A549 (cell line): ENCODE data around the gene SMARCAL1. TPM values are rescaled to one million over a fixed set of nuclear protein-coding genes. Genes with fewer than 3 reads are reported as not detected.

Experiments
- ATAC-seq, 2 experiments: fragments of 200-7000 bp in 1 of 2; fragments of >200 bp in 1 of 2; cut with Nextera tagmentation in 1 of 2; cut with Tn5 transposase in 1 of 2; 3 replicates each; pipeline versions ENCODE4 v1.8.0 to v1.9.1; 2018 to 2020; ENCODE audit warnings: mild to moderate bottlenecking in 1 of 2, moderate library complexity in 1 of 2
- CTCF ChIA-PET: fragments of 300-600 bp; sonication (Branson Sonifier 250); formaldehyde crosslinking; extraction: SDS; loops from one replicate; lab custom pipeline; 2021; ENCODE audit warnings: antibody characterized with exemption, inconsistent platforms; lab: Yijun Ruan, JAX
- POLR2A ChIA-PET: fragments of 350-600 bp; formaldehyde crosslinking; extraction: SDS; loops from one replicate; lab custom pipeline; 2021; ENCODE audit warnings: antibody characterized with exemption, inconsistent platforms; lab: Yijun Ruan, JAX
- DNase-seq, 2 experiments: peaks; one replicate each; pipeline versions ENCODE4 v3.0.0 to v3.0.0-alpha.2; 2011 to 2016; ENCODE audit warnings: low read depth in 1 of 2, low spot score in 1 of 2
- FAIRE-seq: peaks from 2 replicates; lab custom pipeline; 2011; peaks lifted over from hg19 to GRCh38; lab: Jason Lieb, UNC
- H3K27ac ChIP-seq, 2 experiments: fragments of >200 bp; sonication (Bioruptor Twin); formaldehyde crosslinking; 3 replicates each; pipeline ENCODE4 v1.5.1; 2016 to 2017
- H3K4me1 ChIP-seq: fragments of >200 bp; sonication (Bioruptor Twin); formaldehyde crosslinking; 3 replicates; pipeline ENCODE4 v1.6.1; 2016
- H3K4me2 ChIP-seq: fragments of >200 bp; sonication (Bioruptor Twin); formaldehyde crosslinking; 3 replicates; pipeline ENCODE4 v1.6.1; 2016
- H3K4me3 ChIP-seq: fragments of >200 bp; sonication (Bioruptor Twin); formaldehyde crosslinking; 3 replicates; pipeline ENCODE4 v1.5.1; 2016
- H3K9me3 ChIP-seq: fragments of >200 bp; sonication (Bioruptor Twin); formaldehyde crosslinking; 3 replicates; pipeline ENCODE4 v1.6.1; 2016
- BCL3 ChIP-seq: fragments of >200 bp; sonication (Bioruptor Twin); formaldehyde crosslinking; IDR thresholded peaks from 3 replicates; pipeline ENCODE4 v1.6.1; 2016
- CBX2 ChIP-seq: fragments of 200-600 bp; sonication (generic); IDR thresholded peaks from 2 replicates; pipeline ENCODE4 v1.6.1; 2016; ENCODE audit warnings: low read depth, mild to moderate bottlenecking, borderline replicate concordance
- CHD2 ChIP-seq: fragments of 150-350 bp; IDR thresholded peaks from 2 replicates; pipeline ENCODE4 v1.6.1; 2014; ENCODE audit warnings: low read length; ENCODE audit not compliant: partially characterized antibody
- CHD4 ChIP-seq: fragments of 200-600 bp; sonication (generic); IDR thresholded peaks from 2 replicates; pipeline ENCODE4 v1.6.1; 2016; ENCODE audit warnings: antibody characterized with exemption, mild to moderate bottlenecking, borderline replicate concordance
- EHMT2 ChIP-seq: fragments of 200-600 bp; sonication (generic); IDR thresholded peaks from 2 replicates; pipeline ENCODE4 v1.6.1; 2016; ENCODE audit warnings: antibody characterized with exemption, low read depth, mild to moderate bottlenecking, moderate library complexity
- EP300 ChIP-seq, 2 experiments: fragments of >200 bp; sonication (Bioruptor Twin); formaldehyde crosslinking; IDR thresholded peaks; 2 replicates in 1 of 2; 3 replicates in 1 of 2; pipeline ENCODE4 v1.6.1; 2016 to 2017
- HDAC2 ChIP-seq: fragments of 200-600 bp; sonication (generic); IDR thresholded peaks from 2 replicates; pipeline ENCODE4 v1.6.1; 2016
- HES2 ChIP-seq: fragments of >200 bp; sonication (Bioruptor Twin); formaldehyde crosslinking; IDR thresholded peaks from 2 replicates; pipeline ENCODE4 v1.6.1; 2016
- HEYL ChIP-seq: fragments of 250-450 bp; sonication (Bioruptor Pico); IDR thresholded peaks from 2 replicates; pipeline ENCODE4 v1.8.0; 2021; ENCODE audit warnings: mild to moderate bottlenecking, moderate library complexity
- HOXB13 ChIP-seq: fragments of 250-450 bp; sonication (Bioruptor Pico); IDR thresholded peaks from 2 replicates; pipeline ENCODE4 v1.5.0; 2020; ENCODE audit warnings: low read depth, mild to moderate bottlenecking, moderate library complexity
- JUN ChIP-seq, 2 experiments: fragments of >200 bp; sonication (Bioruptor Twin); formaldehyde crosslinking; IDR thresholded peaks; 2 replicates in 1 of 2; 3 replicates in 1 of 2; pipeline ENCODE4 v1.6.1; 2016 to 2017
- MAX ChIP-seq: IDR thresholded peaks from 2 replicates; pipeline ENCODE4 v1.6.1; 2012
- MAZ ChIP-seq: fragments of 150-350 bp; IDR thresholded peaks from 2 replicates; pipeline ENCODE4 v1.6.1; 2014; ENCODE audit warnings: antibody characterized with exemption, low read depth, low read length, borderline replicate concordance
- NFE2L2 ChIP-seq: fragments of 150-350 bp; conservative IDR thresholded peaks from 2 replicates; pipeline ENCODE4 v1.6.1; 2014; ENCODE audit warnings: low read length
- PHF8 ChIP-seq: fragments of 200-600 bp; sonication (generic); IDR thresholded peaks from 2 replicates; pipeline ENCODE4 v1.6.1; 2016; ENCODE audit warnings: low read depth, mild to moderate bottlenecking, antibody characterized with exemption, moderate library complexity, borderline replicate concordance
- POLR2AphosphoS2 ChIP-seq: conservative IDR thresholded peaks from 2 replicates; pipeline ENCODE4 v1.6.1; 2012; ENCODE audit warnings: low read length, improper control_type of control experiment, inconsistent platforms
- RARB ChIP-seq: fragments of 250-450 bp; sonication (Bioruptor Pico); IDR thresholded peaks from 2 replicates; pipeline ENCODE4 v1.8.0; 2021; ENCODE audit warnings: mild to moderate bottlenecking, moderate library complexity
- RCOR1 ChIP-seq: fragments of 150-350 bp; IDR thresholded peaks from 2 replicates; pipeline ENCODE4 v1.6.1; 2014; ENCODE audit warnings: antibody characterized with exemption, low read length, low read depth
- SMC3 ChIP-seq: fragments of >200 bp; sonication (Bioruptor Twin); formaldehyde crosslinking; IDR thresholded peaks from 3 replicates; pipeline ENCODE4 v1.6.1; 2018; ENCODE audit warnings: inconsistent platforms
- USF2 ChIP-seq: fragments of 450-650 bp; IDR thresholded peaks from 2 replicates; pipeline ENCODE4 v1.6.1; 2014; ENCODE audit warnings: antibody characterized with exemption
- WGBS: methylation state at CpG from one replicate; pipeline ENCODE4 v1.1.6; 2017; ENCODE audit errors: missing lambda C conversion rate; 5-methylcytosine and 5-hydroxymethylcytosine counted together
- polyA plus RNA-seq, 4 experiments: library from polyadenylated mRNA; depleted of rRNA in 3 of 4; stranded (reverse); fragments of >200 nt; fragmentation: RNase III in 1 of 4; extraction: RNeasy Plus Mini Kit Qiagen cat#74134 plus additional on column Dnase treatment in 1 of 4; gene quantifications; 2 replicates in 3 of 4; 3 replicates in 1 of 4; pipeline ENCODE4 v1.2.3, GENCODE V29; 2011 to 2017

SMARCAL1 gene
- polyA plus RNA-seq, 2 of the 4 experiments (the other 2 are of a cell fraction) = 18.4 to 28.7 TPM

GRCh38 chr2:216485745-216486144, 73.5 kb downstream of the SMARCAL1 start:
- no peak for FAIRE-seq
- H3K27ac ChIP-seq = no peak overlapping the region
- TF ChIP-seq MAZ (no peak), JUN (IDR thresholded peaks at IDR 0.05) (no peak), CBX2 (no peak)
- TF ChIP-seq, all 56 proteins: peak for 0
- no peaks in the 10 kb centered on the region for H3K9me3 ChIP-seq
- ChIA-PET POLR2A (interaction anchor here (1.5 kb wide), 1 partner anchor 13 kb away, joined by 3 read pairs; the partner anchor contains the start of gene RPL37A), CTCF (no interaction called here)
- H3K4me3 ChIP-seq = no peak overlapping the region
- peaks cover 4% of the 10 kb centered on the region; the same call in 1 of the 3 replicates for H3K4me1 ChIP-seq
- 71% methylated on average over 5 of the region's 5 CpGs for WGBS
- no peak overlapping the region for H3K4me2 ChIP-seq
- ATAC-seq (no peak), DNase-seq (no peak)

GRCh38 chr2:216486271-216486670, 74.0 kb downstream of the SMARCAL1 start:
- DNase-seq = no peak
- 88% methylated on average over 7 of the region's 7 CpGs for WGBS

GRCh38 chr2:216486708-216487107, 74.4 kb downstream of the SMARCAL1 start:
- Histone ChIP-seq H3K9me3 (no peaks in the 10 kb centered on the region), H3K27ac (no peak overlapping the region), H3K4me3 (no peak overlapping the region), H3K4me2 (no peak overlapping the region)
- no peak for DNase-seq
- POLR2A ChIA-PET = interaction anchor here (1.5 kb wide), 1 partner anchor 12 kb away, joined by 3 read pairs; the partner anchor contains the start of gene RPL37A
- ATAC-seq = no peak
- WGBS = 80% methylated on average over 4 of the region's 4 CpGs
- TF ChIP-seq MAX = no peak
- no peak for TF ChIP-seq POLR2AphosphoS2
- no peak for TF ChIP-seq USF2
- no peak for TF ChIP-seq SMC3
- TF ChIP-seq NFE2L2 = no peak
- TF ChIP-seq HES2 = no peak
- no peak for TF ChIP-seq BCL3
- TF ChIP-seq CHD2 = no peak
- TF ChIP-seq, all 56 proteins: peak for 0
- no peak for FAIRE-seq
- CTCF ChIA-PET = no interaction called here
- H3K4me1 ChIP-seq = peaks cover 4% of the 10 kb centered on the region; the same call in 1 of the 3 replicates

More at GRCh38 chr2:216486271-216486670, 74.0 kb downstream of the SMARCAL1 start:
- POLR2A ChIA-PET = interaction anchor here (1.5 kb wide), 1 partner anchor 12 kb away, joined by 3 read pairs; the partner anchor contains the start of gene RPL37A
- H3K4me1 ChIP-seq = peaks cover 4% of the 10 kb centered on the region; the same call in 1 of the 3 replicates
- H3K27ac ChIP-seq = no peak overlapping the region
- no peak overlapping the region for H3K4me3 ChIP-seq
- TF ChIP-seq PHF8 (no peak), EP300 (IDR thresholded peaks at IDR 0.05) (no peak), EHMT2 (no peak), RCOR1 (no peak), HOXB13 (CRISPR knock-in tag) (no peak), RARB (CRISPR knock-in tag) (no peak), HEYL (CRISPR knock-in tag) (no peak), MAZ (no peak), CHD4 (no peak), HDAC2 (no peak)
- FAIRE-seq (no peak), ATAC-seq (no peak)
- H3K9me3 ChIP-seq = no peaks in the 10 kb centered on the region
- CTCF ChIA-PET = no interaction called here
- H3K4me2 ChIP-seq = no peak overlapping the region
